Activated CD4-positive, alpha-beta T cell treated with anti-CD3 and anti-CD28 coated beads, Interleukin-2, Interleukin-4, amounts not matched to agents 100 ng/mL and 50 ng/mL, durations not matched to agents 16 hours and 8 hours (primary cell): Measurements from ENCODE around the gene TRIM40.
"Not testable (repeated sequence)": the region's sequence is repeated elsewhere in the genome, so short reads cannot be mapped to it uniquely, and the experiment has no call there.

Experiments
- DNase-seq: peaks from one replicate; pipeline ENCODE4 v3.0.0-alpha.2; 2020; ENCODE audit warnings: low spot score

TRIM40 gene

DNA sequence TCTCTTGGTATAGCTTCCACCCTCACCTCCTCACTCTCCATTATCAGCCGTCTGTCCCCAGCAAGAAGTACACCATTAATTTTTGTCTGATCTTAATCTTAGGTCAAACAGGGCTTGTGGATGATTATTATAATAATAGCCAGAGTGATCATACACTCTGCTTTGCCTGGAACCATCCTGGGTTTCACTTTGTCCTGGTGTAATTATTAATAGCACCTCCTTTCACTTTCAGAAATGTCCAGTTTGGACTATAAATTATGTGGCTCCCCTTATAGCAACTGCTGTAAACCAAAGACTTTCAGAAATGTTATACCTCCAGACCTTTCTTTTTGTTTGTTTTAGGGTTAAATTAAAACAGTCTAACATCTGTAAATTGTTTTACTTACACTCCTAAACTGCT, 22.1 kb upstream of the TRIM40 start:
- no peak for DNase-seq

DNA sequence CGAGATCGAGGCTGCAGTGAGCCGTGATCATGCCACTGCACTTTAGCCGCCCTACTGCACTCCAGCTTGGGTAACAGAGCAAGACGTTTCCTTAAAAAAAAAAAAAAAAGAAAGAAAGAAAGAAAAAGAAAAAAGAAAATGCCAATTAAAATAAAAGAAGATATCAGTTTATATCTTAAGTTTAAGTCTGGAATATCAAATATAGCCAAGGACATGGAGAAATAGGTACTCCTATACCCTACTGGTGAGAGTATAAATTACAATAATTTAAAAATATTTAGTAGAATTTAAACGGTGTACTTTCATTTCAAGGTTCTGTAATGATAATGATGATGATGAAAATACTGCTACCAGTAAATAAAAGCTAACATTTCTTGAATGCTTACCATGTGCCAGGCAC, 19.2 kb upstream of the TRIM40 start:
- DNase-seq = no peak

DNA sequence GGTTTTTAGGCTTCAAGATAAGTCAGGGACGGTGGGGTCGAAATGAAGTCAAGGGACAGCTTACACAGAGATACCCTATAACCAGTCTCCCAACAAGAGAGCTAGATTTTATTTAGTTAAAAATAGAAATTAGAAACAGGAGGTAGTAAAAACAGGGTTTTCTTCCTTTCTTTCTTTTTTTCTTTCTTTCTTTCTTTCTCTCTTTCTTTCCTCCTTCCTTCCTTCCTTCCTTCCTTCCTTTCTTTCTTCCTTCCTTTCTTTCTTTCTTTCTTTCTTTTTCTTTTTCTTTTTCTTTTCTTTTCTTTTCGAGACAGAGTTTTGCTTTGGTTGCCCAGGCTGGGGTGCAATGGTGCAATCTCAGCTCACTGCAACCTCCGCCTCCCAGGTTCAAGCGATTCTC, 17.2 kb upstream of the TRIM40 start:
- not testable (repeated sequence) for DNase-seq

DNA sequence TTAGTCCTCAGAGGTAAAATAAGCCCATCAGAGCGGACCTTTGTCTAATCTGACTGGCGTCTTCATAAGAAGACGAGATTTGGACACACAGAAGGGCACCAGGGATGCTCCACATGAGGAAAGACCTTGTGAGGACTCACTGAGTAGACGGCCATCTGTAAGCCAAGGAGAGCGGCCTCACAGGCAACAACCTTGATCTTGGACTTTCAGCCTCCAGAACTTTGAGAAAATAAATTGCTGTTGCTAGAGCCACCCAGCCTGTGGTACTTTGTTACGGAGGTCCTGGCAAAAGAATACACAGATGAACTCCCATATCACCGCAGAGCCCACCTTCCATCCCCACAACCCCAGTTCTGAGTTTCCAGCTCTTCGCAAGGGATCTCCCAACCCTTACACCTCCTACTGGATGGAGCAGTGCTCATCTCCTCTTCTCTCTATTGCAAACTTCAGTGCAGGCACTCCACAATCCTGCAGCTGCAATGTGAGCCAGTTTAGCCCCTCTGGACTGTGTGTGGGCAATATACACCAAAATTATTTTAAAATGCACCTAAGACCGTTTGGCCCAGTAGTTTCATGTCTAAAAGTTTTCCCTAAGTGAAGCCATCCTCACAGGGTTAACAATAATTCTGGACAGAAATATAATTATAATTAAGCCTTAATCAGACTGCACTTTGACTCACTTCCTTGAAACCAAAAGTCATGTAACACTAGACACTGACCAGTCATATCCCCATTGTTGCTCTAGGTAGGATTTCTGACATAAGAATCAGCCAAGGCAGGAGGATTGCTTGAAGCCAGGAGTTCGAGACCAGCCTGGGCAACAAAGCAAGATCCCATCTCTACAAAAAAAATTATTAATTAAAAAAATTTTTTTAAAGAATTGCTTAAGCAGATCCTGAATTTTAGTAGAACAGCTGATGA, 14.2 kb upstream of the TRIM40 start:
- no peak for DNase-seq

DNA sequence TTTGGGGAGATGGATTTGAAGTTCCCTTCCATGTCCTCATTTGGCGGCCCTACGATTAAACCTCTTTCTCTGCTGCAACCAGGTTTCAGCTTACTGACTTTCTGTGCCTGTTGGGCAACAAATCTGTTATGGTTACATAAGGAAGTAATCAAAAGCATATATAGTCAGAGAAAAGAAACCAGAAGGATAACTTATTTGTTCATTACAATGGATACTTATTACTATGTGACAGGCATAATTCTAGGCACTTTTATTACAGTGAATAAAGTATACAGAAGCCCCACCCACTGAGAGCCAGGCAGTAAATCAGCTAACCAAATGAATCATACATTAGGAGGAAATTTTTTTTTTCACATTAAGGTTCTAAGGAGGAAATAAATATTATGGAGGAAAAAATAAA, 13.4 kb upstream of the TRIM40 start:
- DNase-seq = no peak

DNA sequence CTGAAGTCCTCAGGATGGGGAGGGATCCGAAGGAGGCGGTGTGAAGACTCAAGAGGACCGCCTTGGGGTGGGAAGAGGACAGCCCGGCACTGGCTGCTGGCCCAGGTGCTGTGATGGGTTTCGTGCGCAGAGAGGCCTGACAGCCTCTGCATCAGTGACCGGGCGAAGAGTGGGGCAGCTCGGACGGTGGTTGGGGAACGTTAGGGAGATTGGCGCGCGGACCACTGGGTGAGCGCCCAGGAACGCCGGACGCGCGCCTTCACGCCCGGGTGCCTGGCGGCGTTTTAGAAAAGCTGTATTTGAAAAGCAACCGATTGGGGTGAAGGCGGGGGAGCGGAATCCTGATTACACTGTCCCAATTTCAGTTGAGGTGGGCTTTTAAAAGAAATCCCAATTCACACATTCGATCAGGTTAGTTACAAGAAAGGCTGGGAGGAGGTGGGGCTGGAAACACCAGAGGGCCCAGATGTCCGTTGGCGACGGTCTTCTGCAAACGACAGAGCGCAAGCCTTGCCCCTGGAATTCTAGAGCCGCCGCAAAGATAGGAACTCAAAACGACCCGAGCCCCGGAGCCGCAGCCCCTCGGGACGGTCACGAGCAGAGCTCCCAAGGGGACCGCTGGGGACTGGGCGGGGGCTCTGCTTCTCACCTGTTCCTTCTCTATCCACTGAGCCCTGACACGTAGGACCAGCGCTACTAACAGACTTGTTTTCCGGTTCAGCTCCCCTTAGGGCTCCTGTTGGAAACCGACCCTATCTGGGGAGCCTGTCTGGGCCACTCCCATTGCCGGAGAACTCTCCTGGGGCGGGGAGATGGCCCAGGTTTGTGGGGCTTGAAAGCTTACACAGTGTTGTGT, 8.5 kb upstream of the TRIM40 start:
- DNase-seq = no peak

DNA sequence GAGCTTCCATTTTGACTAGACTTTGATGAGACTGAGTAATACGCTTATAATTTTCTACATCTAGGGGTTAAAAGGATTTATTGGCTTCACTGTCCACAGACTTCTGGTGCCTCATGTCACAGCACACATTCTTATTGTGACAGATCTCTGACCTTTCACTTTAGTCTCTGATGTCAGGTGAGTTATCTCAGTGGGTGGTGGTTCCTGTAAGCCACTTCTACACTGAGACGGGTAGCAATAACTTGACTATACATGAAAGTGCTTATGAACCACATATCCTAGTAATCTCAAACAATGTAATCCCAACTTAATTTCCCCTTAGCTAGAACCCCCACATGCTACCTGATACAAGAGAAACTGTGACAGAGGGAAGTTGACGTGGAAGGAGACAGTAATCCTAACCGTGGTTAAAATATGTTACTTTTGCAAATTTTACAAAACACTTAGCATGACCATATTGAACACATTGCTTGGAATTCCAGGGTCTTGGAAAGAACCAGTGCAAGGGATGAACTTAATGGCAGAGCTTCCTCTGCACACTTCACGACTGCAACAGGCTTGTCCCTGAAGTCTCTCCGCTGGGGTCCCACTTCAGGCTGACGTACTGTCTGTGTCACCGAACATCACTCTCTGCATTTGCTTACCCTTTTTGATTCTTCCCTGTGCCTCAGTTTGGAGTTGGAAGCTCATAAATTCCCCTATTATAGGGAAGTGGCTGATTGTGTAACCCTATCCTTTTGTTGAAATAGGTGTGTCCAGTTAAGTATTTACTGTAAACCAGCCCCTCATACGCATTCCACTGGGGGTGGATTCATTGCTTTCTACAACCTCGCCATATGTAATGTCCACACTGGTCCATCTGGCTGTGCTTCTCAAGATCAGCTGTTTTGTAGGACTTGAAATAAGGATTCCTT, 6.4 kb upstream of the TRIM40 start:
- DNase-seq = no peak

DNA sequence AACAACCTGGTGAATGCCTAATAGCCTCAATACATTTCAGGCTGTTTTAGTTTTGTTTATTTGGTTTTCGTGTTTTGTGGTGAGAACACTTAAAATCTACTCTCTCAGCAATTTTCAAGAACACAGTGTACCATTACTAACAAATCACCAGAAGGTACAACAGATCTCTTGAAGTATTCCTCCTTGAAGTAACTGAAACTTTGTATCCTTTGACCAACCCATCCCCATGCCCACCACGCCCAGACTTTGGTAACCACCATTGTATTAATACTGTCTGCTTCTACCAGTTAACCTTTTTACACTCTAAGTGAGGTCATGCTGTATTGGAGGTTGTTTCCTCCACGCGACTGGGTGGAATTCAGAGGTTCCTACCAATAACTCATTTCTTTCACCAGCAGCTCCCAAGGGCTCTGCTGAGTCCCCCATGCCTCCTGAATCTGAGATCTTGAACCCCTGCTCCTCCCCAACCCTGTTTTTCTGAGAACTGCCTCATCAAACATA, 5.7 kb upstream of the TRIM40 start:
- no peak for DNase-seq

DNA sequence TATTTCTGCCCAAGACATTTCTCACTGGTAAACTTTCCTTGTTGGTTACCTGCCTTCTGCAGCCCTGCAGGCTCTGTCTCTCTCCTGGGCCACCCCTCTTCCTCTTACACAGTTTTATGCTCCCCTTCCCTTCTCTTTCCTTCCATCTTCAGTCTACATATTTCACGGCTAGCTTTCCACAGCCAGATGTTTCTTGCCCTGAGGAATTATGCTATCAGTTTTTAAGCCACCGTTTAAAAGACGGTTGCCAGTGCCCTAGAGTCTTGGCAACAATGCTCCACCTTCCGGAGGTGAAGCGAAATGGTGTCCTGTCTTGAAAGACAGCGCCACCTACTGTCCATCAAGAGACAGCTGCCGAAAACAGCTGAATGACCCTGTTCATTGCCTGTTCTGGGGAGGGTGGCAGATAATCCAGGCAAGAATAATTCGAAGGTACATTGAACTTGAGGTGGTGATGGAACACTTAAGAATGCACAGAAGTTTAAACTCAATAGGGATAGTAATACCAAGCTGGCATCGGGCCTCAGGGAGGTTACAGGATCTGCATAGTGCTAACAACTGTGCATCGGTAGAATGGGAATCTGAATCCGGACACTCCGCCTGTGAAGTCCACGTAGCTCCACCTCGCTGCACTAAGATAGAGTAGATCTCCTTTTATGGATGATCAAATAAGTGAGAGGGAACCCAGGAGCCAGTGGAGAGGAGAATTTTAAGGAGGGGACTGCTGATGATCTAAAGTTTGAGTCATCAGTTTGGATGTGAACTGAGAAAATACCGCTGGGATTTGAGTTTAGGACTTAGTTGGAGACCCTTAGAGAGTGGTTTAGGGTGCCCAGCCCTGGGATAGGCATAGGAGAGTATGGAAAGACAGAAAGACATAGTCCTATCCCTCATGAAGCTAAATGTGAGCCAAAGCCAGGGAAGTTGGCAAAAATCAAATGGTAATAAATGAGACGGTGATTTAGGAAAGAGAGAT, 4.8 kb upstream of the TRIM40 start:
- DNase-seq = peak; percentile 83

DNA sequence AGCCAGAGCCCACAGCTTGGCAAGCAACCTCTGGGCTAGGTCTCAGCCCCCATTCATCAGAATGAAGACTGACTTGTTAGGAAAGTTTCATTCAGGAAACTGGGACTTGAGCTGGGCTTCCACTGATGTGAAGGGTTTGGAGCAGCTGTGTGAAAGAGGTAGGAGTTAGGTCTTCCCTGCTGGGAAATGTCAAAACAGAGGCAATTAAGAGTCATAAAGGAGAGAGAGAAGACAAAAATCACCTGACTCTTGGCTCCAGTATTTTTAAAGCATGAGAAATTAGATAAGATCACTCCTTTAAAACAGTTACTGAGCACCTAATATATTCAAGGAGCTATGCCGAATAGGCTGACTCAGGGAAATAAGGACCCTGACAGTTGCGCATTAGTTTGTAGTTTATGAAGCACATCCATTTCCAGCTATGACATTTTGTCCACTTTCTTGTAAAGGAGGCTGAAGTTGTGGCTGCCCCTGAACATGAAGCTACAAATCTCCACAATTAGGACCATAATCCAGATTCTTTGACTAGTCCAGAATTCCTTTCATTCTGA, 3.9 kb upstream of the TRIM40 start:
- no peak for DNase-seq

DNA sequence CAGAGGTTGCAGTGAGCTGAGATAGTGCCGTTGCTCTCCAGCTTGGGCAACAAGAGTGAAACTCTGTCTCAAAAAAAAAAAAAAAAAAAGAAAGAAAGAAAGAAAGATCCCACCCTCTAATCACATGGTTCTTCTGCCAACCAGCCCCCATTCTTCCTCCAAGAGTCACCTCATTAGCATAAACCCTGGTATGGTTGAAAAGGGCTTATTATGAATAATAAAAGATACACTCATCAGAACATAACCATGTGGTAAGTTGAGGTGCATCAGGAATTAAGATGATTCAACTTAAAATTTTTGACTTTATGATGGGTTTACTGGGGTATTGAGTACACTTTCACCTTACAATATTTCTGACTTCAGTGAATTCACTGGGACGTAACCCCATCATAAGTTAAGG, 793 bp upstream of the TRIM40 start:
- DNase-seq = no peak

DNA sequence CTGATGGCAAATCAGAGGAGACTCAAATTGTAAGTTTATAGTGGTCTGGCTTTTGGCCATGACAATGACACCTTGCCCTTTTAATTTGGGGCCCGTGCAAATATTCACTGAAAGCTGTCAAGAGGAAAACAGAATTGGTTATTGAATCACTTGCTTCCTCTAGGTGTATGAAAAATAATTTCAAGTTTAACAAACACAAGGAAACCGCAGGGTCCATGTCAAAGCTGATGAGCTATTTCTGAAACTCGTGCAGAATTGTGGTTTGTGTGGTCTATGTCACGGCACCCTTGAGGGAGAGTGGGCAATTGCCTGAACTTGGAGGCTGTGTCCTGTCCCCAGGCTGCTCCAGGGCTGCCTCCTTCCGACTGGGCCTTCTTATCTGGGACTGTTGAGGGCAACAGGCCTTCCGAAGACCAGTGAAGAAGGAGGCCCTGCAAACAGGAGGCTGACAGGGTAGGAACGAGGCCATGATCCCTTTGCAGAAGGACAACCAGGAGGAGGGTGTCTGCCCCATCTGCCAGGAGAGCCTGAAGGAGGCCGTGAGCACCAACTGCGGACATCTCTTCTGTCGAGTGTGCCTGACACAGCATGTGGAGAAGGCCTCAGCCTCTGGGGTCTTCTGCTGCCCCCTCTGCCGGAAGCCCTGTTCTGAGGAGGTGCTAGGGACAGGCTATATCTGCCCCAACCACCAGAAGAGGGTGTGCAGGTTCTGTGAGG, 788 bp downstream of the TRIM40 start:
- peak; percentile 45 for DNase-seq

DNA sequence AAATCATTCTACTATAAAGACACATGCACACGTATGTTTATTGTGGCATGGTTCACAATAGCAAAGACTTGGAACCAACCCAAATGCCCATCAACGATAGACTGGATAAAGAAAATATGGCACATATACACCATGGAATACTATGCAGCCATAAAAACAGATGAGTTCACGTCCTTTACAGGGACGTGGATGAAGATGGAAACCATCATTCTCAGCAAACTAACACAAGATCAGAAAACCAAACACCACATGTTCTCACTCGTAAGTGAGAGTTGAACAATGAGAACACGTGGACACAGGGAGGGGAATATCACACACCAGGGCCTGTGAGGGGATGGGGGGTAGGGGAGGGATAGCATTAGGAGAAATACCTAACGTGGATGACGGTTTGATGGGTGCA, 4.3 kb downstream of the TRIM40 start:
- DNase-seq = not testable (repeated sequence)

DNA sequence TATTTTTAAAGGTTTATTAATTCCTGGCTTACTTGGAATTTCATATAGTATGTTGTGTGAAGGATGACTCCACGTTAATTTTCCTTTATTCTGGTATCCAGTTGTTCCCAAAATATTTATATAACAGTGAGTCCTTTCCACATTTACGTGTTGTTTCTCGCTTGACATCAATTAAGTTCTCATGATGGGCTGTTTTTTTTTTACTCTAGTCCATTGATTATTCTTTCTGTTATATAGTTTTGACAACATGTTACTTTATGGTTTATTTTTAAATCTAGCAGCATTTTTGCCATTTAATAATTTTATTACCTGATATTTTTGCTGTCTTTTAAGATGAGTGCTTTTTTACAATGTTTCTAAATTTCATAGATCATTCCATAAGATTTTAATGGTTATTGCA, 6.7 kb downstream of the TRIM40 start:
- DNase-seq = no peak

DNA sequence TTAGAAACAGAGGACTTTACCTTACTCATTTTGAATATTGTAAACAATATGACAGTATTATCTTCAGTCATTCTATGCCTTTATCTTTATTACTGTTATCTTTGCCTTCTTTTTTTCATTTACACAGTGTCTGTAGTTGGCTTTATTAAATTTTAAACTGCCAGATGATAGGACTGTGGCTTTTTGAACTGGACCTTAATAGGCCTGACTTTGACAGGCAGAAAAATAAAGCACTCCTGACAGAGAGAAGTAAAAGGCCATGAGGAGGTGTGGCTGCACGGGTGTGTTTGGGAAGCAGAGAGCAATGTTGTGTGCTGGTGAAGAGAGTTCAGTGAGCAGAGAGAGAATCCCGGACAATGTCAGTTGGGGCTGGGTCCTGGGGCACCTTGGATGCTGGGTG, 7.8 kb downstream of the TRIM40 start:
- no peak for DNase-seq

DNA sequence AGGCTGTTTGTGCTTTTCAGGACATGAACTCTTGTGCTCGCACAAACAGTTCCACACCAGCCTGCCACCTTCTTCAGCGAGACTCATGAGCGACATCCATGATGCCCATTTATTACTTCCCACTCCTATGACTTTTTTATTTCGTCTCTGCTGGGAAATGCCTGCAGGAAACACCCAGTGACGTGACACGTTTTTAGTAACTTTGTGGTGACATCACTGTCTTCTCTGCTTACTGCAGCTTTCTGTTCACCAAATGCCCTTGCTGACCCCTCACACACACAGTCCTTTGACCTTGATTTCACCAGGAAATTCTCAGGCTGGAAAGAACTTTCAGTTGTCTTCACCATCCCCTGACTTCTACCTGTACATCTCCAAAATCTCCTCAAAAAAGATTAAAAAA, 8.9 kb downstream of the TRIM40 start:
- DNase-seq = no peak

DNA sequence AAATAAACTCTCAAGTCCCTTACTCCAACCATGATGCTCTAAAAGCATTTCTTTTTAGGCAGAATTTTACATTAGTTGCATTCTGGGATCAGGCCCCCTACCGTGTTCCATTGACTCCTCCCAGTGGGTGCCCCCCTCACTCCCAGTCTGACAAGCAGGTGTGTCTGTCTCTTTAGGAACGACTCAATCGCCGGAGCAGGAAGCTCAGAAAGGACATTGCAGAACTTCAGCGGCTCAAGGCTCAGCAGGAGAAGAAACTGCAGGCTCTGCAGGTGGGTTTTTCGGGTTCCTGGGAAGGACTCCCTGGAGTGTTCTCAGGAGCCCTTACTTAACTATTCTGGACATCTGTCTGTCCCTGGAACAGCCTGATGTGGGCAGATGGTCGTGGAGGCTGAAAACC, 9.9 kb downstream of the TRIM40 start:
- DNase-seq = no peak

DNA sequence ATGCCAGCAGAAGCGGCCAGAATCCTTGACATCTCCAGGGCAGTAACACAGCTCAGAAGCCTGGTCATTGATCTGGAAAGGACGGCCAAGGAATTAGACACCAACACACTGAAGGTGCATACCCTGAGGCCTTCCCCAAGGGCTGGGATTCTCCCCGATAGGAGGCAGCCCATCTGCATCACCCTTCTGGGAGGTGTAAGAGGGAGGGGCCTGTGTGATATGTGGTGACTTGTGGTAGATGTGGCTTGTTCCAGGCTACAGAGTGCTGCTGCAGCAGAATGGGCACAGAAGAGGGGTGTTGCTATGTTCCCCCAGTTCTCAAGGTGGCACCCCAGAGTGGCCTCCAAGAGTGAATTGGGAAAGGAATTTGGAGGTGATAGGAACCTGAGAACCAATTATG, 11.2 kb downstream of the TRIM40 start:
- no peak for DNase-seq

DNA sequence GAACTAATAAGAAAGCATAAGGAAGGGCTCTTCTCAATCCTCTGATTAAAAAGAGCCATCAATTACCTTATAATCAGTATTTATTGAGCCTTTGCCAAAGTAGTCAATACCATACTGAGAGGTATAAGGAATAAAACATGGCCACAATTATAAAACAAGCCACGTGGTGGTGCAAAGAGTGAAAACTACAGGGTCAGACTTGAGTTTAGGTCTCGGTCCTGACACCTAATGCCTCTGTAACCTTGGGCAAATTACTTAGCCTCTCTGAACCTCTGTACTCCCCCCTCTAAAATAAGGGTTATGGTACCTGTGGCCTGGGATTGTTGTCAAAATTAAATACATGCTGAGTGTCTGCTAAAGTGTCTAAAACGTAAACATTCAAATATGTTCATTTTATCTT, 13.3 kb downstream of the TRIM40 start:
- no peak for DNase-seq
